Measurements from ENCODE around the gene BMP5.

DNA sequence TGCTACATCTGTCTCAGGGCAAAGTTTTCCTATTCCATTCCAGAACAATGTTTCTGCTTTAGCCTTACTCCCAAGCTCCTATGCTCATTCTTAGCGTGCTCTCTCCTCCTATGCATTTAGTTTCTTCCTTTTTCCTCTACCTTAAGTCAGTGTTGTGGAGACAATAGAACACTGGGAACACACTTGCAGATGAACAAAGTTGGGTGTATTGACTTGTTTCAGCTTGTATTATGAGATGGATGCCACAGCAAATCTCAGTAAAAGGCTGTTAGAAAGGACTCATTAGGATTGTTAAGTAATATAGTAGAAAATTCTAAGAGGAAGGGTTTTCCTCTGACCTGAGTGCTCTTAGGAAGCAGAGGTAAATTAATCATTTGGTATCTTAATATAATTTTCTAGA lies 48.4 kb downstream of the BMP5 start:
- TF ChIP-seq CTCF (IDR thresholded peaks at IDR 0.05; ENCODE audit: low read depth, low read length, poor library complexity, severe bottlenecking) (no peak), EZH2phosphoT487 (IDR thresholded peaks at IDR 0.05; ENCODE audit: borderline replicate concordance, low read length) (no peak)
